ENCODE data around the gene TGFBI. TPM values are rescaled to one million over a fixed set of nuclear protein-coding genes. Genes with fewer than 3 reads are reported as not detected.

The TGFBI gene
- total RNA-seq, 4 donors from 2014 or later, result 19.6 to 55.9 (median 38.5) TPM

DNA sequence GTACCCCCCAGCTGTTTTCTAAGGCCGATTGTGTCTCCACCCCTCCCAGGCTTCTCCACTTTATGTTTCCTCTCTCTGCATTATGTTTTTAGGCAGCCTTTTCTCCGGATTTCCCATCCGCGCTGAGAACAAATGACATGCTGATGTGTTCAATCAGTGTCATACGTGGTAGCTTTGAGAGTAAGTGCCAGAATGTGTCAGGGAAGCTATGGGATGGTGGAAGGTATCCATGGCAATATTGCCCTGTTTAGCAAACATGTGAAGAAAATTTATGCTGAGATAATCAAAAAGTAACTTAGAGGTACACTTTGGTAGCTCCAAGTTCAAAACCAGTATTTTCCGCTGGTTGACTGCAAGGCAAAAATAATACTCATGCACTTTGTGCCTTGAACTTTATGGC is 37.4 kb upstream of the TGFBI start:
- no peak overlapping the region for H3K27ac ChIP-seq
- DNase-seq, result no peak
- H3K9me3 ChIP-seq, result no peaks in the 10 kb centered on the region
- no peaks in the 10 kb centered on the region for H3K36me3 ChIP-seq
- intact Hi-C loops (cut with DNase I), result no loop called here
- no peaks in the 10 kb centered on the region for H3K27me3 ChIP-seq
- whole genome bisulfite sequencing, 2 donors, result 86 to 89% methylated on average over 6 of the region's 6 CpGs
- H3K4me1 ChIP-seq, result no peaks in the 10 kb centered on the region
- no peak overlapping the region for H3K4me3 ChIP-seq (replicated peaks in 1 of 3)
- no peak for TF ChIP-seq CTCF (IDR thresholded peaks at IDR 0.05)
- TF ChIP-seq POLR2A (IDR thresholded peaks at IDR 0.05), result no peak

DNA sequence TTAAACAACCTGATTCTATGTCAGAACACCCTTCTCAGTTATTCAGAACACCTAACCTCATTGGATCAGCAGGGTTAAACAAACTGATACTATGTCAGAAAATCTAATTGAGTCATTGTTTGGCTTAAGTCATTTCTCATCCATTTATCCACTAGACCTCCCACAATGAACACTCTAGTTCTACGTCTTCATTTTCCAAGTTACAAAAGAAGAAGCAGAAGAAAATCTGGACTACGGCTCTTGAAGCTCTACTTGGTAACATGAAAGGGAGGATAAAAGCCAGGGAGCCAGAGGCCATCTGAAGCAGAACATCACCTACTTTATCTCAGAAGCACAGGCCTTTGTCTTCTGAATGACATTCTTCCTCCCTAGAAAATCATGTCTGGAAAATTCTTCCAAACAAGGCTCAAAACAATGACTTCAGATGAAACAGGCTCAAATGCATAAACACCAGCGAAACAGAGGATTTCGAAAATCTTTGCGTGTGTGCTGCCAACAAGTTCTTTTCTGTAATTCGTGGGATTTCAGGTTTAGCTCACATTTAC is 35.4 kb upstream of the TGFBI start:
- intact Hi-C loops (cut with DNase I), result no loop called here
- no peaks in the 10 kb centered on the region for H3K9me3 ChIP-seq
- TF ChIP-seq POLR2A (IDR thresholded peaks at IDR 0.05) (no peak), CTCF (IDR thresholded peaks at IDR 0.05) (no peak)
- H3K4me3 ChIP-seq (replicated peaks in 1 of 3), result no peak overlapping the region
- H3K27me3 ChIP-seq, result no peaks in the 10 kb centered on the region
- H3K4me1 ChIP-seq, result no peaks in the 10 kb centered on the region
- WGBS, 2 donors, result 79 to 88% methylated on average over 6 of the region's 6 CpGs
- no peak overlapping the region for H3K27ac ChIP-seq
- no peak for DNase-seq
- H3K36me3 ChIP-seq, result no peaks in the 10 kb centered on the region

DNA sequence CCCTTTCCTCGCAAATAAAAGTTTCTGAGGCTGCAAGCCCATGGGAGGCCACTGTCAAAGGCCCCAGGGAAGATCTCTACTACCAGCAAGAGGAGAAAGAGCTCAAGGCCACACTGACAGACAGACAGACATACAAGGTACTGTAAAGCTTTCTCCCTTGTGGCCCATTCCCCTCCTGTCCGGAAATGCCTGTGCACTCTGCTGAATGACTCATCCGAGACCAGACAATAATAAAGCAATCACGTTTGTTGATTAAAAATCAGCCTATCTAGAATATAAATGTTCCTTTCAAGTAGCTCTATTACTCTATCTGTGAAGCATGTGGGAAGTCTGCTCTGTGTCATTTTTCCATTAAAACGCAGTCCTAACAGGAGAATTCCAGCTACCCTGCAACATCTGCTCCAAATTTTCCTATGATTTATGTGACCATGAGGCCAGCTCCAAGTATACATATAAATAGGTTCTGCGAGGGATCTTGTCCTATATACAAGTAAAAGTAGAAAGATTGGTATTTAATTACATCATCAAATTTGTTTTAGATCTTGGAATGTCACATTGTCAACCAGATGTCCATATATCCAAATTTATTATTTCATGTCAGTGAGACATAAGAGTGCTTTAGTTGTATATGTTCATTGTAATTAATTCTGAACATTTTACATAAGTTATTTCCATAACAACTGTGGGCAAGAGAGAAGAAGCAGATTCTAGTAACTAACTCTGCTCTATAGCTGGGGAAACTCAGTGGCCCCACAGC is 34.7 kb upstream of the TGFBI start:
- no peaks in the 10 kb centered on the region for H3K4me1 ChIP-seq
- no peaks in the 10 kb centered on the region for H3K9me3 ChIP-seq

DNA sequence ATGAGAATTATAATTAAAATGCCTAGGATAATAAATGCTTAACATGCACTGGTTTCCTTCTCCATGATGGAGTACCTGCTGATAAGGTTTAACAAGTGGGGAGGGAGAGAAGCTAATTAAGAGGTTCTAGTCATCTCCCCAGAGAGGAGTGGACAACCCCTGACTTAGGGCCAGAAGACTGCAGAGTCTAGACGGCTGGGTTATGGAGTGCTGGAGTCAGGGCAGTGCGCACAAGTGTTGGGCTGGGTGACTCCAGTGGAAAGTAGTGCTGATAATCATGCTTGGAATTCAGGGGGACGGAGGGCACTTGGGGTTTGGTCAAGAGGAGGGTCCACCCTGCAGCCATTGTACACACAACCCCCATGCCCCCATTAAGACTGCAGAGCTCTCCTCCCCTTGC is 32.8 kb upstream of the TGFBI start:
- no peaks in the 10 kb centered on the region for H3K4me1 ChIP-seq
- no peak for TF ChIP-seq POLR2A (IDR thresholded peaks at IDR 0.05)
- no peak for TF ChIP-seq CTCF (IDR thresholded peaks at IDR 0.05)
- WGBS, 2 donors, result 84 to 85% methylated on average over 3 of the region's 3 CpGs
- intact Hi-C loops (cut with DNase I), result no loop called here
- DNase-seq, result no peak
- H3K36me3 ChIP-seq, result no peaks in the 10 kb centered on the region
- no peaks in the 10 kb centered on the region for H3K27me3 ChIP-seq
- H3K4me3 ChIP-seq (replicated peaks in 1 of 3), result no peak overlapping the region
- no peaks in the 10 kb centered on the region for H3K9me3 ChIP-seq
- H3K27ac ChIP-seq, result no peak overlapping the region

More for the DNA sequence above, 34.7 kb upstream of the TGFBI start:
- intact Hi-C loops (cut with DNase I), result no loop called here
- no peaks in the 10 kb centered on the region for H3K36me3 ChIP-seq
- WGBS, 2 donors, result 59 to 69% methylated on average over 6 of the region's 6 CpGs
- H3K27me3 ChIP-seq, result no peaks in the 10 kb centered on the region
- no peak for DNase-seq
- H3K27ac ChIP-seq, result peak overlapping the region in 1 of 3 donors; percentile 1
- no peak for TF ChIP-seq POLR2A (IDR thresholded peaks at IDR 0.05)
- no peak for TF ChIP-seq CTCF (IDR thresholded peaks at IDR 0.05)
- no peak overlapping the region for H3K4me3 ChIP-seq (replicated peaks in 1 of 3)

DNA sequence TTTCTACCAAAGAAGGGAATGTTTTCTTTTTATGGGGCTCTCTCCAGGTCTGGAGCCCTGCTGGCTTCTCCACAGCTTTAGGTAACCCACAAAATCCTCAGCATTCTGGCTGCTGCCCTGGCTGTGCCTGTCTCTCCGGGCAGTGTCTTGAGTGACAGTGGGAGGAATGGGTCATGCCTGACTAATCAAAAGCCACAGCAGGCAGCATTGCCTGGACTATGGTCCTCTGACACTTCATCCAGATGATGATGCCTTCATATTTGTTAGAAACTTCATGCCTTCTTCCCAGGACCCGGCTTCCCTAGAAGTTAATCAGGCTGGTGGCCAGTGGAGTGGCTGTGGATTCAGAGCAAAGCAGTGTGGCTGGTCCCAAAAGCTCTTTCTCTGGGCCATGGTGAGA is 32.2 kb upstream of the TGFBI start:
- no peak overlapping the region for H3K4me3 ChIP-seq (replicated peaks in 1 of 3)
- intact Hi-C loops (cut with DNase I), result no loop called here
- H3K27ac ChIP-seq, result no peak overlapping the region
- 66 to 71% methylated on average over 2 of the region's 2 CpGs for WGBS, 2 donors
- H3K4me1 ChIP-seq, result no peaks in the 10 kb centered on the region
- H3K36me3 ChIP-seq, result no peaks in the 10 kb centered on the region
- no peak for DNase-seq
- no peaks in the 10 kb centered on the region for H3K9me3 ChIP-seq
- TF ChIP-seq POLR2A (IDR thresholded peaks at IDR 0.05), result no peak
- TF ChIP-seq CTCF (IDR thresholded peaks at IDR 0.05), result no peak
- no peaks in the 10 kb centered on the region for H3K27me3 ChIP-seq

Data from thyroid gland (tissue), 4 donors.